ENCODE measurements around the gene TSHR. TPM values are rescaled to one million over a fixed set of nuclear protein-coding genes. Genes with fewer than 3 reads are reported as not detected.

Gene TSHR
- total and polyA plus RNA-seq, 2 experiments from 2014 or later = 0.59 to 0.78 TPM

DNA sequence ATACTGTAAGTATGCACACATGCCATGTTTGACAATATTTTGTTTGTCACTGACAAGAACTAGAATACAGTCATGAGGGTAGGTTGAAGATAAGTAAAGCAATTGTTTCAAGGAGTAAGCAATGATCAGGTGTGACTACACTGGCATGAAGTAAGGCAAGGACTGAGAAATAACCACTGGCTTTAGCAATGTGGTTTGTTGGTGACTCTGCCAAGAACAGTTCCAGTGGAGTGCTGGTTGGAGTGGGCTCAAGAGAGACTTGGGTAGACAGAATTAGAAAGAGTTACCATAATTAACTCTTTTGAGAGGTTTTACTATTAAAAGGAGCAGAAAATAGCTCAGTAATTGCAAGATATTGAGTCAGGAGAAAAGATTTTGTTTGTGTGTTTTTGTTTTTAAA, 135.7 kb downstream of the TSHR start:
- H3K4me3 Mint-ChIP-seq = no peak overlapping the region

More for the DNA sequence above, 135.7 kb downstream of the TSHR start:
- ATAC-seq (no peak), DNase-seq (ENCODE audit: low spot score) (no peak)
- no peaks in the 10 kb centered on the region for H3K27me3 ChIP-seq (ENCODE audit: insufficient read depth)
- Mint-ChIP-seq H3K27ac (no peak overlapping the region), H3K9me3 (no peaks in the 10 kb centered on the region), H3K36me3 (ENCODE audit: low read depth) (no peaks in the 10 kb centered on the region), H3K27me3 (ENCODE audit: insufficient read depth, low read depth, poor library complexity) (no peaks in the 10 kb centered on the region), H3K4me1 (no peaks in the 10 kb centered on the region)
- no peaks in the 10 kb centered on the region for H3K79me2 ChIP-seq (replicated peaks; ENCODE audit: insufficient read depth)
- no peak overlapping the region for H3K4me2 ChIP-seq
- H4K20me1 ChIP-seq (replicated peaks; ENCODE audit: insufficient read depth) = no peaks in the 10 kb centered on the region
- no peak for TF ChIP-seq CREB1 (CRISPR knock-in tag; IDR thresholded peaks at IDR 0.05; ENCODE audit: low read depth)
- no peak for TF ChIP-seq ZNF114 (CRISPR knock-in tag; IDR thresholded peaks at IDR 0.05)
- no peak for TF ChIP-seq STAT1 (IDR thresholded peaks at IDR 0.05; ENCODE audit: unreplicated experiment)
- no peak for TF ChIP-seq ZNF331 (CRISPR knock-in tag; IDR thresholded peaks at IDR 0.05; ENCODE audit: low read depth)
- no peak for TF ChIP-seq NANOG (IDR thresholded peaks at IDR 0.05; ENCODE audit: borderline replicate concordance)
- no peak for TF ChIP-seq CTCF (conservative IDR thresholded peaks at IDR 0.05; ENCODE audit: low read depth in 2 of 2)
- TF ChIP-seq, protein P1, sequence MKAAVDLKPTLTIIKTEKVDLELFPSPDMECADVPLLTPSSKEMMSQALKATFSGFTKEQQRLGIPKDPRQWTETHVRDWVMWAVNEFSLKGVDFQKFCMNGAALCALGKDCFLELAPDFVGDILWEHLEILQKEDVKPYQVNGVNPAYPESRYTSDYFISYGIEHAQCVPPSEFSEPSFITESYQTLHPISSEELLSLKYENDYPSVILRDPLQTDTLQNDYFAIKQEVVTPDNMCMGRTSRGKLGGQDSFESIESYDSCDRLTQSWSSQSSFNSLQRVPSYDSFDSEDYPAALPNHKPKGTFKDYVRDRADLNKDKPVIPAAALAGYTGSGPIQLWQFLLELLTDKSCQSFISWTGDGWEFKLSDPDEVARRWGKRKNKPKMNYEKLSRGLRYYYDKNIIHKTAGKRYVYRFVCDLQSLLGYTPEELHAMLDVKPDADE (IDR thresholded peaks at IDR 0.05) = no peak
- no peak for TF ChIP-seq EZH2phosphoT487 (IDR thresholded peaks at IDR 0.05; ENCODE audit: unreplicated experiment)
- TF ChIP-seq, protein P2, sequence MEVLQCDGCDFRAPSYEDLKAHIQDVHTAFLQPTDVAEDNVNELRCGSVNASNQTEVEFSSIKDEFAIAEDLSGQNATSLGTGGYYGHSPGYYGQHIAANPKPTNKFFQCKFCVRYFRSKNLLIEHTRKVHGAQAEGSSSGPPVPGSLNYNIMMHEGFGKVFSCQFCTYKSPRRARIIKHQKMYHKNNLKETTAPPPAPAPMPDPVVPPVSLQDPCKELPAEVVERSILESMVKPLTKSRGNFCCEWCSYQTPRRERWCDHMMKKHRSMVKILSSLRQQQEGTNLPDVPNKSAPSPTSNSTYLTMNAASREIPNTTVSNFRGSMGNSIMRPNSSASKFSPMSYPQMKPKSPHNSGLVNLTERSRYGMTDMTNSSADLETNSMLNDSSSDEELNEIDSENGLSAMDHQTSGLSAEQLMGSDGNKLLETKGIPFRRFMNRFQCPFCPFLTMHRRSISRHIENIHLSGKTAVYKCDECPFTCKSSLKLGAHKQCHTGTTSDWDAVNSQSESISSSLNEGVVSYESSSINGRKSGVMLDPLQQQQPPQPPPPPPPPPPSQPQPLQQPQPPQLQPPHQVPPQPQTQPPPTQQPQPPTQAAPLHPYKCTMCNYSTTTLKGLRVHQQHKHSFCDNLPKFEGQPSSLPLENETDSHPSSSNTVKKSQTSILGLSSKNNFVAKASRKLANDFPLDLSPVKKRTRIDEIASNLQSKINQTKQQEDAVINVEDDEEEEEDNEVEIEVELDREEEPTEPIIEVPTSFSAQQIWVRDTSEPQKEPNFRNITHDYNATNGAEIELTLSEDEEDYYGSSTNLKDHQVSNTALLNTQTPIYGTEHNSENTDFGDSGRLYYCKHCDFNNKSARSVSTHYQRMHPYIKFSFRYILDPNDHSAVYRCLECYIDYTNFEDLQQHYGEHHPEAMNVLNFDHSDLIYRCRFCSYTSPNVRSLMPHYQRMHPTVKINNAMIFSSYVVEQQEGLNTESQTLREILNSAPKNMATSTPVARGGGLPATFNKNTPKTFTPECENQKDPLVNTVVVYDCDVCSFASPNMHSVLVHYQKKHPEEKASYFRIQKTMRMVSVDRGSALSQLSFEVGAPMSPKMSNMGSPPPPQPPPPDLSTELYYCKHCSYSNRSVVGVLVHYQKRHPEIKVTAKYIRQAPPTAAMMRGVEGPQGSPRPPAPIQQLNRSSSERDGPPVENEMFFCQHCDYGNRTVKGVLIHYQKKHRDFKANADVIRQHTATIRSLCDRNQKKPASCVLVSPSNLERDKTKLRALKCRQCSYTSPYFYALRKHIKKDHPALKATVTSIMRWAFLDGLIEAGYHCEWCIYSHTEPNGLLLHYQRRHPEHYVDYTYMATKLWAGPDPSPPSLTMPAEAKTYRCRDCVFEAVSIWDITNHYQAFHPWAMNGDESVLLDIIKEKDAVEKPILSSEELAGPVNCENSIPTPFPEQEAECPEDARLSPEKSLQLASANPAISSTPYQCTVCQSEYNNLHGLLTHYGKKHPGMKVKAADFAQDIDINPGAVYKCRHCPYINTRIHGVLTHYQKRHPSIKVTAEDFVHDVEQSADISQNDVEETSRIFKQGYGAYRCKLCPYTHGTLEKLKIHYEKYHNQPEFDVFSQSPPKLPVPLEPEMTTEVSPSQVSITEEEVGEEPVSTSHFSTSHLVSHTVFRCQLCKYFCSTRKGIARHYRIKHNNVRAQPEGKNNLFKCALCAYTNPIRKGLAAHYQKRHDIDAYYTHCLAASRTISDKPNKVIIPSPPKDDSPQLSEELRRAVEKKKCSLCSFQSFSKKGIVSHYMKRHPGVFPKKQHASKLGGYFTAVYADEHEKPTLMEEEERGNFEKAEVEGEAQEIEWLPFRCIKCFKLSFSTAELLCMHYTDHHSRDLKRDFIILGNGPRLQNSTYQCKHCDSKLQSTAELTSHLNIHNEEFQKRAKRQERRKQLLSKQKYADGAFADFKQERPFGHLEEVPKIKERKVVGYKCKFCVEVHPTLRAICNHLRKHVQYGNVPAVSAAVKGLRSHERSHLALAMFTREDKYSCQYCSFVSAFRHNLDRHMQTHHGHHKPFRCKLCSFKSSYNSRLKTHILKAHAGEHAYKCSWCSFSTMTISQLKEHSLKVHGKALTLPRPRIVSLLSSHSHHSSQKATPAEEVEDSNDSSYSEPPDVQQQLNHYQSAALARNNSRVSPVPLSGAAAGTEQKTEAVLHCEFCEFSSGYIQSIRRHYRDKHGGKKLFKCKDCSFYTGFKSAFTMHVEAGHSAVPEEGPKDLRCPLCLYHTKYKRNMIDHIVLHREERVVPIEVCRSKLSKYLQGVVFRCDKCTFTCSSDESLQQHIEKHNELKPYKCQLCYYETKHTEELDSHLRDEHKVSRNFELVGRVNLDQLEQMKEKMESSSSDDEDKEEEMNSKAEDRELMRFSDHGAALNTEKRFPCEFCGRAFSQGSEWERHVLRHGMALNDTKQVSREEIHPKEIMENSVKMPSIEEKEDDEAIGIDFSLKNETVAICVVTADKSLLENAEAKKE (CRISPR knock-in tag; IDR thresholded peaks at IDR 0.05) = no peak
- no peak for TF ChIP-seq JUNB (IDR thresholded peaks at IDR 0.05; ENCODE audit: unreplicated experiment)
- no peak for TF ChIP-seq REST (IDR thresholded peaks at IDR 0.05; ENCODE audit: unreplicated experiment)
- TF ChIP-seq POLR2AphosphoS5 (IDR thresholded peaks at IDR 0.05; ENCODE audit: low read depth) = no peak
- no peak for TF ChIP-seq EZH2 (IDR thresholded peaks at IDR 0.05; ENCODE audit: low read depth, unreplicated experiment)
- no peaks in the 10 kb centered on the region for H3K36me3 ChIP-seq (ENCODE audit: insufficient read depth)
- no peak overlapping the region for H3K27ac ChIP-seq (ENCODE audit: low read depth)
- no peaks in the 10 kb centered on the region for H3K4me1 ChIP-seq (ENCODE audit: insufficient read depth)
- H3K9me2 ChIP-seq (ENCODE audit: insufficient read depth) = no peaks in the 10 kb centered on the region
- H3F3A ChIP-seq (replicated peaks; ENCODE audit: low read depth) = no peaks in the 10 kb centered on the region
- H2AFZ ChIP-seq = no peak overlapping the region
- H3K4me3 ChIP-seq = no peak overlapping the region
